ACC112 (cell line): ENCODE measurements around the gene GLYATL3.

Source experiments
- H2AFZ ChIP-seq: fragments of 200-600 bp; sonication (generic); one replicate; pipeline ENCODE4 v1.6.0; 2017; ENCODE audit warnings: antibody characterized with exemption, low read length; ENCODE audit not compliant: unreplicated experiment
- H3K27ac ChIP-seq: fragments of 200-600 bp; sonication (generic); 2 replicates; pipeline ENCODE4 v1.5.1; 2014; ENCODE audit warnings: low read depth, mild to moderate bottlenecking, antibody characterized with exemption, low read length, moderate library complexity
- H3K27me3 ChIP-seq: fragments of 200-600 bp; sonication (generic); 2 replicates; pipeline ENCODE4 v1.6.1; 2014; ENCODE audit warnings: mild to moderate bottlenecking, antibody characterized with exemption, low read length, moderate library complexity, mixed read lengths; ENCODE audit not compliant: insufficient read depth
- H3K36me3 ChIP-seq: fragments of 200-600 bp; sonication (generic); 2 replicates; pipeline ENCODE4 v1.6.1; 2016; ENCODE audit warnings: mild to moderate bottlenecking, antibody characterized with exemption, low read length, moderate library complexity, mixed read lengths; ENCODE audit not compliant: insufficient read depth
- H3K4me1 ChIP-seq: fragments of 200-600 bp; sonication (generic); one replicate; pipeline ENCODE4 v1.6.1; 2016; ENCODE audit warnings: low read length, mixed read lengths; ENCODE audit not compliant: insufficient read depth, unreplicated experiment, control insufficient read depth
- H3K4me3 ChIP-seq: fragments of 200-600 bp; sonication (generic); 2 replicates; pipeline ENCODE4 v1.5.1; 2014; ENCODE audit warnings: mild to moderate bottlenecking, low read depth, low read length
- H3K79me2 ChIP-seq: fragments of 200-600 bp; sonication (generic); one replicate; pipeline ENCODE4 v1.6.0; 2016; ENCODE audit warnings: low read length; ENCODE audit not compliant: control insufficient read depth, unreplicated experiment, insufficient read depth

The GLYATL3 gene

DNA sequence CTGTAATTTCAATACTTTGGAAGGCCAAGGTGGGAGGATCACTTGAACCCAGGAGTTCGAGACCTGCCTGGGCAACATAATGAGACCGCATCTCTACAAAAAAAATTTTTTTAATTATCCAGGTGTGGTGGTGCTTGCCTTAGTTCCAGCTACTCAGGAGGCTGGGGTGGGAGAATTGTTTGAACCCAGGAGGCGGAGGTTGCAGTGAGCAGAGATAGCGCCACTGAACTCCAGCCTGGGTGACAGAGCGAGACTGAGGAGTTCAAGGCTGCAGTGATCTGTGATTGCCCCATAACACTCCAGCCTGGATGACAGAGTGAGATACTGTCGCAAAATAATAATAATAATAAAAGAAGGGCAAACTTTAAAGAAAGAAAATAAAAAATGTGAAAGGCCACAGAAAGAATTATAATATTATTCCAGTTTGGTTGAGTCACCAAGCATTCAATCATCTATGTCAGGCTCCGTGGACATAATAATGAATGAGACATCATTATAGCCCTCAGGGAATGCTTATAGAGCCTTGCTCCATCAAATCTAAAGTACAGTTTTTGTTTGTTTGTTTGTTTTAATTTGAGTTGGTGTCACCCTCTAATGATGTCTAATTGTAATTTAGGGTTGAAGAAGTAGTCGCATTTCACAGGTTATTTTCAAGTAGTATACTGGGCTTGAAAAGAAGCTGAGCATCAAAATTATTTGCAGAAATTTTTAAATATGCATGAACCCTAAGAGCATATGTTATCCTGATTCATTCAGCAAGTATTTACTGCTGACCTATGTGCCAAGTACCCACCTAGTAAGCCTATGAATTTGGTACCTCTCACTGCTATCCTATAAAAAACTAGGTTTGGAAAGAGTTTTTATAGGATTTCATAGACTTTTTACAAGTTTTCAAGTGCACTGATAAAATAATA is 15.1 kb downstream of the GLYATL3 start:
- H3K79me2 ChIP-seq = no peaks in the 10 kb centered on the region
- no peaks in the 10 kb centered on the region for H3K36me3 ChIP-seq
- H3K4me1 ChIP-seq = no peaks in the 10 kb centered on the region
- no peak overlapping the region for H3K4me3 ChIP-seq
- no peak overlapping the region for H2AFZ ChIP-seq
- 0 out of 2 replicates have a peak, but pooled peaks cover 5% of the 10 kb centered on the region for H3K27me3 ChIP-seq
- no peak overlapping the region for H3K27ac ChIP-seq

DNA sequence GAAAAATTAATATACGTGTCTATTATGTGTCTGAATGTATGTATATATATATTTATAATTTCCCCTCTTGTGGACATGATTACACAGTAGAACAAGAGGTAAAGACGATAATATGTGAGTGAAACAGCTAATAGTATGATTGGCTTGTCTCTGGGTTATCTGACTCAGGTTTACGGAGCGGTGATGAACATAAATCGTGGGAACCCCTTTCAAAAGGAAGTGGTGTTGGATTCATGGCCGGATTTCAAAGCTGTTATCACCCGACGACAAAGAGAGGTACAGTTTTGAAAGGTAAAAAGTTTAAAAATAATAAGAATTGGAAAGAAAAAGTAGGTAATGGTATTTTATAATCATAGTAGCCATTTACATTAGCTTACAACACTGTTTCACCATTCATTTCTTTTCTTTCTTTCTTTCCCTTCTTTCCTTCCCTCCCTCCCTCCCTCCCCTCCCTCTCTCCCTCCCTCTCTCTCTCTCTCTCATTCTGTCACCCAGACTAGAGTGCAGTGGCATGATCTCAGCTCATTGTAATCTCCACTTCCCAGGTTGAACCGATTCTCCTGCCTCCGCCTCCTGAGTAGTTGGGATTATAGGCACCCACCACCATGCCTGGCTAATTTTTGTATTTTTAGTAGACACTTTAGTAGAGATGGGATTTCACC is 15.9 kb downstream of the GLYATL3 start:
- 0 out of 2 replicates have a peak, but pooled peaks cover 3% of the 10 kb centered on the region for H3K27me3 ChIP-seq
- H3K4me3 ChIP-seq = no peak overlapping the region
- H2AFZ ChIP-seq = no peak overlapping the region
- no peaks in the 10 kb centered on the region for H3K4me1 ChIP-seq
- no peaks in the 10 kb centered on the region for H3K79me2 ChIP-seq
- no peak overlapping the region for H3K27ac ChIP-seq
- H3K36me3 ChIP-seq = no peaks in the 10 kb centered on the region

DNA sequence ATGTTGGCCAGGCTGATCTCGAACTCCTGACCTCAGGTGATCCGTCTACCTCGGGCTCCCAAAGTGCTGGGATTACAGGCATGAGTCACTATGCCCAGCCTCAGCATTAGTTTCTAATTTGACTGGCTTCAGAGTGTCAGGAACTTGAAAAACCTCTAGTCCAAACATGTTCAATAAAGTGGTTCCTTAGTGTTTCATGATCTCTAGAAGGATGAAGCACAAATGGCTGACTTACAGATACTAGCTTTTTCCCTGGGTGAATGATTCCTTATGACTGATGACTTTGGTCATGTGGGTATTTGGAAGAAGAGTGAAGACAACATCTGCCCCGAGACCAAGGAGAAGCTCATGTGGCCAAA is 16.4 kb downstream of the GLYATL3 start:
- no peak overlapping the region for H3K4me3 ChIP-seq
- no peaks in the 10 kb centered on the region for H3K4me1 ChIP-seq
- H2AFZ ChIP-seq = no peak overlapping the region

DNA sequence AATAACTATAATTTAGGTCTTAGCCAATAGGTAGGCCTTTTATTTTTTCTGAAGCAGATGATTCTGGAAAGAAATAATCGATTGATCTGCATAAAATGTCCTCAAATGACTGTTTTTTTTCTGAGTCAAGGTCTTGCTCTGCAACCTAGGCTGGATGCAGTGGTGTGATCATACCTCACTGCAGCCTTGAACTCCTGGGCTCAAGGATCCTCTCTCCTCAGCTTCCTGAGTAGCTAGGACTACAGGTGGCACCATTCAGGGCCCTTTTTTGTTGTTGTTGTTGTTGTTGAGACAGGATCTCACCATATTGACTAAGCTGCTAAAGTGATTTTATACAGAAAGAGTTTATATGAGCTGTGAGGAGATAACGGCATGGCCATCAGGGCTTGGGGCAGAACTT is 18.2 kb downstream of the GLYATL3 start:
- Histone ChIP-seq H3K4me3 (no peak overlapping the region), H3K79me2 (no peaks in the 10 kb centered on the region), H3K27me3 (no peaks in the 10 kb centered on the region), H3K27ac (no peak overlapping the region), H3K4me1 (no peaks in the 10 kb centered on the region), H2AFZ (no peak overlapping the region), H3K36me3 (no peaks in the 10 kb centered on the region)

More for the DNA sequence above, 16.4 kb downstream of the GLYATL3 start:
- H3K27me3 ChIP-seq = 0 out of 2 replicates have a peak, but pooled peaks cover 2% of the 10 kb centered on the region
- H3K36me3 ChIP-seq = no peaks in the 10 kb centered on the region
- no peak overlapping the region for H3K27ac ChIP-seq
- H3K79me2 ChIP-seq = no peaks in the 10 kb centered on the region

DNA sequence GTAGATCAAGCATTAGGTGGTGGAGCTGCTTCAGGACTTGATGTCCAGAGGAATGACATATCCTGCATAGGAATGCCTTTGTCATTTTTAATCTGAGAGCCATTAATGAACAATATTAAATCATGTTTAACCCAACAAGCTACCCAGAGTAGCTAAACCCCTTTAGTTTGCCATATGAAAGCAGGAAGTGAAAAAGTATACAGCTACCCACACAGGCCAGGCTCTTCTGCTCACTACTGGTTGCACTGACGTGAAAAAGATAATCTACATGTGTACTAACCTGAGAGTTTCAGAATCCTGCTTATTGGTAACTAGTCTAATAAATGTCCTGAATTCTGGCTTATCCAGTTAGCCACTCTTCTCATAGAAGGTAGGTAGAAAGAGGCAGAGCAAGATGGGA is 19.9 kb downstream of the GLYATL3 start:
- Histone ChIP-seq H3K27ac (no peak overlapping the region), H2AFZ (no peak overlapping the region), H3K27me3 (no peaks in the 10 kb centered on the region), H3K79me2 (no peaks in the 10 kb centered on the region), H3K4me3 (no peak overlapping the region), H3K4me1 (no peaks in the 10 kb centered on the region), H3K36me3 (no peaks in the 10 kb centered on the region)

DNA sequence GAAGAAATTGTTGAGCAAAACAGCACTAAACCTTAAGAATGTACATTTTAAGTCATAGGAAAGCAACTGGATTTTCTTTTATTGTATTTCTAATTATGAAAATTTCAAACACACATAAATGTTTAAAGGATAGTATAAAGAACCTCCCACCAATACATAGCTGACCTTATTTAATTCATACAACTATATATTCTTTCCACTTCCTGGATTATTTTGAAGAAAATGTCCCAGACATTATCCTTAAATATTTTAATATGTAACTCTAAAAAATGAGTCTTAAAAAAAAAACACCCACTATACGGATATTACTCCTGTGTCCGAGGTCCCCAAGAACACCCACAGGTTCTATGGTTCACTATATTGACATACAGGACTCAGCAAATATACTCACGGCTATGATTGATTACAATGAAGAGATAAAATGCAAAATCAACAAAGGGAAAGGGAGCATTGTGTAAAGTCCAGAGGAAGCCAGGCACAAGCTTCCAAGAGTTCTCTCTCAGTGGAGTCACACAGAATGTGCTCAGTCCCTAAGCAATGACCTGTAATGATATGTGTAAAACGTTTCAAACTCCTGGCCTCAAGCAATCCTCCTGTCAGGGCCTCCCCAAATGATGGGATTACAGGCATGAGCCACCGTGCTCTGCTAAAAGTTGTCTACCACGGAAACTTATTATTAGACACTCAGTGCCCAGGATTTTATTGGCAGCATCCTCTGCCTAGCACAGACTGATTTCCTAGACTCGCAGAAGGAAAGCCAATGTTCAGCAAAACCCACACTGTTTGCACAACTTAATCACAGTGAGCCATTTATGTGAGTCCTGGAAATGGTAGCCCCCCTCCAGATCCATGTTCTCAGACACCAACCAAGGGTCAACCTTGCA is 23.2 kb downstream of the GLYATL3 start:
- Histone ChIP-seq H3K36me3 (no peaks in the 10 kb centered on the region), H3K27ac (no peak overlapping the region), H3K27me3 (no peaks in the 10 kb centered on the region), H3K79me2 (no peaks in the 10 kb centered on the region), H2AFZ (no peak overlapping the region), H3K4me3 (no peak overlapping the region), H3K4me1 (no peaks in the 10 kb centered on the region)

DNA sequence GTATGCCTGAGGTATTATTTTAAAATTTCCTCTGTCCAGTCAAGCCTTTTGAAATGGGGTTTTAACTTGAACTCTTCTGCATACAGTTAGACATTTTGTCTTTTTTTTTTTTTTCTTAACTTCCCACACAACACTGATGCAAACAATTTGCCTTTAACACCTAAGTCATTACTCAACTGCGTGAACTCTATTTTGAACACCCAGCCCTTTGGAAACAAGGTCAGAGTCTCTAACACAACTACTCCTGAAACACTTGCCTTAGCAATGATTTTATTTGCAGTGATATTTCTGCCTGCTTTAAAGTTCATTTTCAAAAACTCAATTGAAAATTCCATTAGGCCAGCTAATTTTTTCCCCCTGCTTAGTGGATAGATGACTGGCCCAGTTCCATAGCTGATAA is 24.2 kb downstream of the GLYATL3 start:
- no peaks in the 10 kb centered on the region for H3K4me1 ChIP-seq
- H3K27ac ChIP-seq = no peak overlapping the region
- no peaks in the 10 kb centered on the region for H3K79me2 ChIP-seq
- no peaks in the 10 kb centered on the region for H3K27me3 ChIP-seq
- no peak overlapping the region for H2AFZ ChIP-seq
- no peaks in the 10 kb centered on the region for H3K36me3 ChIP-seq
- no peak overlapping the region for H3K4me3 ChIP-seq

DNA sequence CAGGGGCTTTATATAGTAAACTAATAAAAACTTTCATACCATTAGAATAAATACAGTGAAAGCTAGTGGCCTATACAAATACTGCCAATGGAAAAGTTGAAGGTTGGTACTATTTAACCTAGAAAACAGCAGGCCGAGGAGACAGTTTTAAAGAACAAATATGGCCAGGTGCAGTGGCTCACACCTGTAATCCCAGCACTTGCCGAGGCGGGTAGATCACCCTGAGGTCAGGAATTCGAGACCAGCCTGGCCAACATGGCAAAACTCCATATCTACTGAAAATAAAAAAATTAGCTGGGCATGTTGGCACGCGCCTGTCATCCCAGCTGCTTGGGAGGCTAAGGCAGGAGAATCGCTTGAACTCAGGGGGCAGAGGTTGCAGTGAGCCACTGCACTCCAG is 24.8 kb downstream of the GLYATL3 start:
- H3K27ac ChIP-seq = no peak overlapping the region
- no peaks in the 10 kb centered on the region for H3K4me1 ChIP-seq
- no peak overlapping the region for H2AFZ ChIP-seq
- no peaks in the 10 kb centered on the region for H3K27me3 ChIP-seq
- no peaks in the 10 kb centered on the region for H3K79me2 ChIP-seq
- no peak overlapping the region for H3K4me3 ChIP-seq
- H3K36me3 ChIP-seq = no peaks in the 10 kb centered on the region

DNA sequence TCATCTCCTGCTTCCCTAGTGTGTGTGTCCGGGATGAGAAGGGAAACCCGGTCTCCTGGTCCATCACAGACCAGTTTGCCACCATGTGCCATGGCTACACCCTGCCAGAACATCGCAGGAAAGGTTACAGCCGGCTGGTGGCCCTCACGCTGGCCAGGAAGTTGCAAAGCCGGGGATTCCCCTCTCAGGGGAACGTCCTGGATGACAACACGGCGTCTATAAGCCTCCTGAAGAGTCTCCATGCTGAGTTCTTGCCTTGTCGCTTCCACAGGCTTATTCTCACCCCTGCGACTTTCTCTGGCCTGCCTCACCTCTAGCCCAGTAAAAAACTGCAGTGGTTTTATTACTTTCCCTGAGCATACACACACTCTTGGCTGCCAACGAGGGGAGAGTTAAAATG is 26.9 kb downstream of the GLYATL3 start:
- H3K27ac ChIP-seq = no peak overlapping the region
- no peak overlapping the region for H3K4me3 ChIP-seq
- H3K79me2 ChIP-seq = no peaks in the 10 kb centered on the region
- no peaks in the 10 kb centered on the region for H3K27me3 ChIP-seq
- no peaks in the 10 kb centered on the region for H3K4me1 ChIP-seq
- H3K36me3 ChIP-seq = no peaks in the 10 kb centered on the region
- no peak overlapping the region for H2AFZ ChIP-seq

DNA sequence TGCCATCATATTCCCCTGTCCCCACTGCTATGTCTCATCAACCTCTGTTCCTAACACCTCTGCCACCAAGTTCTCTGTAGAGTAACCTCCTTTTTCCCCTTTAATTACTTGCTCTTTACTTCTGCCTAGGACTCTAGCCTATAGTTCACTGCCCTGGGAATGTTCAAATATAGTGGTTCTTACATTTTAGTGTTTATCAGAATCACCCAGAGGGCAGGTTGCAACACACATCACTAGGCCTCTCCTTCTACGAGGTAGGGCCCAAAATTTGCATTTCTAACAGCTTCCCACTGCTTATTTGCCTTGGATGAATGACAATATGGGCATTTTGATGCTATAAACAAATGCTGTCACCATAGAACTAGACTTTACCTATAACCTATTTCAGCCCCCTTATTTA is 27.6 kb downstream of the GLYATL3 start:
- Histone ChIP-seq H3K36me3 (no peaks in the 10 kb centered on the region), H3K27me3 (no peaks in the 10 kb centered on the region), H3K79me2 (no peaks in the 10 kb centered on the region), H2AFZ (no peak overlapping the region), H3K4me3 (no peak overlapping the region), H3K4me1 (no peaks in the 10 kb centered on the region), H3K27ac (no peak overlapping the region)
